Thoracic aorta (tissue), 2 donors: ENCODE data around the gene PNPLA2. TPM values are rescaled to one million over a fixed set of nuclear protein-coding genes. Genes with fewer than 3 reads are reported as not detected.

Experiments
- ATAC-seq: fragments of 150-250 bp; one replicate; pipeline ENCODE4 v1.8.0; 2017; ENCODE audit warnings: low read depth; ENCODE audit not compliant: insufficient number of reproducible peaks, low FRiP score
- DNase-seq: peaks from one replicate; pipeline ENCODE4 v3.0.0-alpha.2; 2020; ENCODE audit warnings: low spot score
- H3K27ac ChIP-seq, 2 donors: fragments of 200-600 bp; sonication (generic); 1 replicate in 1 of 2; 2 replicates in 1 of 2; pipeline ENCODE4 v1.5.1; 2016; ENCODE audit warnings: mild to moderate bottlenecking in 2 of 2, moderate library complexity in 2 of 2
- H3K27me3 ChIP-seq: fragments of 200-600 bp; sonication (generic); replicated peaks from 2 replicates; pipeline ENCODE4 v1.6.0; 2016; ENCODE audit warnings: mild to moderate bottlenecking; ENCODE audit not compliant: insufficient read depth
- H3K36me3 ChIP-seq: fragments of 200-600 bp; sonication (generic); one replicate; pipeline ENCODE4 v1.5.1; 2016
- H3K4me1 ChIP-seq, 2 donors: fragments of 200-600 bp; sonication (generic); 1 replicate in 1 of 2; 2 replicates in 1 of 2; pipeline versions ENCODE4 v1.5.1 to v1.6.0; 2016; ENCODE audit warnings: low read depth in 2 of 2, mild to moderate bottlenecking in 1 of 2; ENCODE audit not compliant: control insufficient read depth in 1 of 2
- H3K4me3 ChIP-seq: fragments of 200-600 bp; sonication (generic); 2 replicates; pipeline ENCODE4 v1.5.1; 2016; ENCODE audit warnings: mild to moderate bottlenecking
- H3K9me3 ChIP-seq: fragments of 200-600 bp; sonication (generic); 2 replicates; pipeline ENCODE4 v1.5.1; 2016
- total RNA-seq, 2 donors: library from RNA; depleted of rRNA; stranded (reverse); fragments of >200 nt; gene quantifications; one replicate each; pipeline versions ENCODE4 v1.1.0 to v1.2.3, GENCODE V29; 2016
- TF ChIP-seq, protein P1 (sequence below): fragments of 200-600 bp; sonication (generic); IDR thresholded peaks from one replicate; pipeline ENCODE4 v1.5.1; 2019; ENCODE audit warnings: antibody characterized with exemption

Gene PNPLA2
- total RNA-seq, 2 donors from 2014 or later: 105 to 115 TPM

DNA sequence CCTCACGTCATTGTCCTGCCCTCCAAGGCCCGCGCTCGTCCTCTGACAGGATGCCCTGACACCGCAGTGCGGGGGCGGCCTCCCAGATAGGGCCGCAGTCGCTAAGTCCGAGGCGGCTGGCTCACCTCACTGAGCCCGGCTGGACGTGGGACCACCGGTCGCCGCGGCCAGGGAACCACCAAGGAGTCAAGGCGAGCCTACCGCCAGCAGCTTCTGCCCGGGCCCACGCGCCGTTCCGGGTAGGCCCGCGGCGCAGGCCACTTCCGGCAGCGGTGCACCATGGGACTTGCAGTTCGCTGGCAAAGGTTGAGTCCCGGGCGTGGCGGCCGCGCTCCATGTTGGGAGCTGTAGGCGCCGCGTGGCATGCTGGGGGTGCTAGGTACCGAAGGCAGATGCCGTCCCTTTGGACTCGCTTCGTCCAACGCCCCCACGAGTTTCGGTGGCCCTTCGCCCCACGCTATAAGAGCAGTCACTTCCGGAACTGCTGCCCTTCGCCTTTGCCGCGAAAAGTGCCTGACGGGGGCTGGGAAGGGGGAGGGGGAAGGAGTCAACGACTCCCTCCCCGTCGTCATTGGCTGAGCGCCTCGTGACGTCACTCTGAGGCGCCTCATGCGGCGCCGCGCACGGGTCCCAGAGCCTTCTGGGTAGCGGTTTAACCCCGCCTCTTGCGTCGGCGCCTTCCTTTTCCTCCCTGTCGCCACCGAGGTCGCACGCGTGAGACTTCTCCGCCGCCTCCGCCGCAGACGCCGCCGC is 9.3 kb upstream of the PNPLA2 start, which contains the start of gene RPLP2:
TSS of gene RPLP2 (plus strand) at position 681 of the 753 bp plus-strand sequence. CDS start 268 bp downstream, outside the sequence.
- H3K4me3 ChIP-seq: peak within 1 kb of the TSS; percentile 90
- TF ChIP-seq, protein P1, sequence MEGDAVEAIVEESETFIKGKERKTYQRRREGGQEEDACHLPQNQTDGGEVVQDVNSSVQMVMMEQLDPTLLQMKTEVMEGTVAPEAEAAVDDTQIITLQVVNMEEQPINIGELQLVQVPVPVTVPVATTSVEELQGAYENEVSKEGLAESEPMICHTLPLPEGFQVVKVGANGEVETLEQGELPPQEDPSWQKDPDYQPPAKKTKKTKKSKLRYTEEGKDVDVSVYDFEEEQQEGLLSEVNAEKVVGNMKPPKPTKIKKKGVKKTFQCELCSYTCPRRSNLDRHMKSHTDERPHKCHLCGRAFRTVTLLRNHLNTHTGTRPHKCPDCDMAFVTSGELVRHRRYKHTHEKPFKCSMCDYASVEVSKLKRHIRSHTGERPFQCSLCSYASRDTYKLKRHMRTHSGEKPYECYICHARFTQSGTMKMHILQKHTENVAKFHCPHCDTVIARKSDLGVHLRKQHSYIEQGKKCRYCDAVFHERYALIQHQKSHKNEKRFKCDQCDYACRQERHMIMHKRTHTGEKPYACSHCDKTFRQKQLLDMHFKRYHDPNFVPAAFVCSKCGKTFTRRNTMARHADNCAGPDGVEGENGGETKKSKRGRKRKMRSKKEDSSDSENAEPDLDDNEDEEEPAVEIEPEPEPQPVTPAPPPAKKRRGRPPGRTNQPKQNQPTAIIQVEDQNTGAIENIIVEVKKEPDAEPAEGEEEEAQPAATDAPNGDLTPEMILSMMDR: no peak
- H3K36me3 ChIP-seq: peaks cover 27% of the 10 kb centered on the region
- H3K9me3 ChIP-seq: no peaks in the 10 kb centered on the region
- H3K27ac ChIP-seq: peak within 1 kb of the TSS; percentile 87 to 98
- H3K4me1 ChIP-seq: peaks cover 17 to 34% of the 10 kb centered on the region in 2 donors
- DNase-seq (peak; percentile 89), ATAC-seq (peak; percentile 89)
- H3K27me3 ChIP-seq: no peaks in the 10 kb centered on the region

DNA sequence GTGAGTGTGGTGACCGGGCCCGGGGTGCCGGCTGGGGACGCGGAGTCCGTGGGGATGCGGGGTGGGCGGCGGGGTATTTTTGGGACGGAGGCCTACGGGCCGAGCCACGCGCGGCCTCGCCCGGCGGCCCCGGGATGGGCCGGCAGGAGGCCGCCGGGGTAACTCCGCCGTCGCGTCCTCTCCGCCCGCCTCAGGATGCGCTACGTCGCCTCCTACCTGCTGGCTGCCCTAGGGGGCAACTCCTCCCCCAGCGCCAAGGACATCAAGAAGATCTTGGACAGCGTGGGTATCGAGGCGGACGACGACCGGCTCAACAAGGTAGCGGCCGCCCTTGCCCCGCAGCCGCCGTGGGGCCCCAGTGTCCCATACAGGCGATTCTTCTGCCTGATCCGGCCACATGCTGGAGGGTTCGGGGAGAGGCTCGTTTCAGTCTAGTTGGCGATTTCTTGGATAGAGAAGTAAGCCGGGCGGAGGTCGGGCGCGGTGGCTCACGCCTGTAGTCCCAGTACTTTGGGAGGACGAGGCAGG is 8.6 kb upstream of the PNPLA2 start:
- DNase-seq (no peak), ATAC-seq (no peak)
- H3K9me3 ChIP-seq: no peaks in the 10 kb centered on the region
- H3K27ac ChIP-seq: peak overlapping the region; percentile 87 to 98
- H3K4me3 ChIP-seq: peak overlapping the region; percentile 90
- H3K27me3 ChIP-seq: no peaks in the 10 kb centered on the region
- peaks cover 30% of the 10 kb centered on the region for H3K36me3 ChIP-seq
- TF ChIP-seq, protein P1: peak; percentile 23
- H3K4me1 ChIP-seq: peaks cover 13 to 30% of the 10 kb centered on the region in 2 donors

GRCh38 chr11:811446-812245 is 7.1 kb upstream of the PNPLA2 start:
- peaks cover 30% of the 10 kb centered on the region for H3K36me3 ChIP-seq
- DNase-seq: no peak
- H3K9me3 ChIP-seq: no peaks in the 10 kb centered on the region
- peaks cover 13 to 30% of the 10 kb centered on the region in 2 donors for H3K4me1 ChIP-seq
- ATAC-seq: no peak
- no peaks in the 10 kb centered on the region for H3K27me3 ChIP-seq
- no peak overlapping the region for H3K4me3 ChIP-seq
- TF ChIP-seq, protein P1: no peak
- H3K27ac ChIP-seq: no peak overlapping the region

DNA sequence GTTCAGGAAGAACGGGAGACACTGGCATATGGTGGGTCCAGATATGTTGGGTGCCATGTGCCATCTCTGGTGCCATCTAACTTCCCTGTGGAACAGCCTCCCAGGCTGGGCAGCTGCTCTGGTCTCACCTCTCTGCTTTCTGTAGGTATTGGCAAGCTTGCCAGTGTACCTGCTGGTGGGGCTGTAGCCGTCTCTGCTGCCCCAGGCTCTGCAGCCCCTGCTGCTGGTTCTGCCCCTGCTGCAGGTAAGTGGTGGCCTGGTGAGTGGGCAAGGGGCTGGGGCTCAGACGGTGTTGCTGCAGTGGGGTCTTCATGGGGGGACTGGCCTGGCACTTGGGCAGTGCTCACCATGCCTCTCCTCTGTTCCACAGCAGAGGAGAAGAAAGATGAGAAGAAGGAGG is 6.3 kb upstream of the PNPLA2 start:
- no peaks in the 10 kb centered on the region for H3K9me3 ChIP-seq
- DNase-seq (no peak), ATAC-seq (no peak)
- TF ChIP-seq, protein P1: no peak
- peaks cover 30% of the 10 kb centered on the region for H3K36me3 ChIP-seq
- no peak overlapping the region for H3K27ac ChIP-seq
- peaks cover 13 to 30% of the 10 kb centered on the region in 2 donors for H3K4me1 ChIP-seq
- no peaks in the 10 kb centered on the region for H3K27me3 ChIP-seq
- no peak overlapping the region for H3K4me3 ChIP-seq

- H3K9me3 ChIP-seq: no peaks in the 10 kb centered on the region
- ATAC-seq (no peak), DNase-seq (no peak)
- no peaks in the 10 kb centered on the region for H3K27me3 ChIP-seq
- H3K36me3 ChIP-seq: peaks cover 30% of the 10 kb centered on the region
- H3K27ac ChIP-seq: no peak overlapping the region
- TF ChIP-seq, protein P1: no peak
- peaks cover 13 to 27% of the 10 kb centered on the region in 2 donors for H3K4me1 ChIP-seq
- H3K4me3 ChIP-seq: no peak overlapping the region
Observed at GRCh38 chr11:813072-813455, 5.7 kb upstream of the PNPLA2 start.
